ENCODE data around the gene LIM2.

LIM2 gene

DNA sequence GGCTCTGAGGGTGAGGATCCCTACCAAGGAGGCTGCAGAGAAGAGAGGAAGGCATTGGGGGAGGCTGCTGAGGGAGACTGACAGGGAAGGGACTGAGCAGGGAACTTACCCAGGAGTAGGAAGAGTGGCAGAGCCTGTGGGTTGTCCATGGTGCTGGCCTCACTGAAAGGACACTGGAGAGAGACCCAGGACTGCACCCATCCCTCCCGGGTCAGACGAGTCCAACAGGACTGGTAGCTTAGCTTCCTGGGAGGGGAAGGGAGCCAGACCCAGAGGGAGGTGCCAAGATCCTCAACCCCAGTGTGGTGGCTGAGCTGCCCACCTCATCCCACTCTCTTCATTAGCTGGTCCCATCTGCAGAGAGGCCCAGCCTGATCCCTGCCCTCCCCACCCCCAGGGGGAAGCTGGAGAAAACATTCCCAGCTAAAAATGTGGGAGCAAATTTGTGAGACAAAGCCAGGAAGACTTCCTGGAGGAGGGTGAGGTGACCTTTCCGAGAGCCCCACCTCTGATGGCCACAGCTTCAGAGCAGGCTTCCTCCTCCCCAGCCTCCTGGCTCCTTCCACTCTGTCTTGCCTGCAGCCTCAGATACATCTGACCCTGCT, 45.7 kb downstream of the LIM2 start, which contains the start of gene VSIG10L:
VSIG10L (minus strand) TSS at position 164 of the 605 bp plus-strand sequence; CDS start at position 149, 15 bp downstream.
- no peak for DNase-seq

DNA sequence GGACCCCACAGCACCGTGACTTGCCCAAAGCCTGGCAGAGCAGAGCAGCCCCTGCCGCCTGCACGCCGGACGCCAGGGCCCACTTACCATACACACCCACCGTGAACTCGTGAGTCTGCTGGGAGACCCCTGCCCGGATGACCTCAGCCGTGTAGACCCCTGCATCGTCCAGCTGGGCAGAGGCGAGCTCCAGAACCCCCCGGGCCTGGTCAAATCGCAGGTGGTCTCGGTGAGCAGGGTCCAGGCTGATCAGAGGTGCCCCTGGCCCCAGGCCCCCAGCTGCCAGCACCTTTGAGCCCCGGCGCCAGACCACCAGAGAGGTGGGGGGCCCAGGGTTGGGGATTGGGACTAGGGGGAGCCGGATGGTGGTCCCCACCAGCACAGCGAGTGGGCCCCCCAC, 46.7 kb downstream of the LIM2 start:
- DNase-seq: no peak

- peak; percentile 15 to 96 (median 88) for DNase-seq
Measured at GRCh38 chr19:51339687-51340656, 47.8 kb downstream of the LIM2 start.

- DNase-seq: no peak
Measured at GRCh38 chr19:51339313-51339686, 48.5 kb downstream of the LIM2 start.

DNA sequence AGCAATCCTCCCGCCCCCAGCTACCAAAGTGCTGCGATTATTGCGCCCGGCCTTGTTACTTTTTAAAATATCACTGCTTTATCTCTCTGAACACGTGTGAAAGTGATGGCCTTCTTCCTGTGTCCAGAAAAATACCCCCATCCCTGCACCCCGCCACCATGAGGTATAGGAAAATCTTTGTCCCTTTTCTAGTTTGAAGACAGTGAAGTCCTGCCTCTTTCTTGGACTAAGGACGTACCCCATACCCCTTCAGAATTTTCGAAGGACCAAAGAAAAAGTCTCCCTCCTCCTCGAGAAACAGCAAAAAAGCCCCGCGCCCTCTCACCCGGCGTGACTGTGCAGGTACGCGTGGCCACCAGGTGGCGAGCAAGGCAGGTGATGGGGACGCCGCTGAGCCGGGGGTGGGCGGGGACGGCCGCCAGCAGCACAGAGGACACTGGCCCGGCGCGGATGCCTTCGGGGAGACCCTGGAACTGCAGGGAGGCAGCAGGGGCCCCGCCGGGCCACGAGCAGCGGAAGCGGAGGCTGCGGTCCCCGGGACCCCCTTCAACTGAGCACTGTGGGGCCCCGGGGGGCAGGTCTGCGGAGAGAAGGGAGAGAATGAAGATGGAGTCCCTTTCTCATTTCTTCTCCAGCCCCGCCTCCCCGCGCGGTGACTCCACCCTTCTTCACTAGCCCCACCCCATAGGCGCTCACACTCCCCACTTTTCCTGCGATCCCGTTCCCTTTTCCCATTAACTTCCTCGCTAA, 49.0 kb downstream of the LIM2 start:
- peak in 53 of 58 donors; percentile 9 to 84 (median 63) for DNase-seq

GRCh38 chr19:51337861-51338562, 49.8 kb downstream of the LIM2 start:
- DNase-seq: no peak

DNA sequence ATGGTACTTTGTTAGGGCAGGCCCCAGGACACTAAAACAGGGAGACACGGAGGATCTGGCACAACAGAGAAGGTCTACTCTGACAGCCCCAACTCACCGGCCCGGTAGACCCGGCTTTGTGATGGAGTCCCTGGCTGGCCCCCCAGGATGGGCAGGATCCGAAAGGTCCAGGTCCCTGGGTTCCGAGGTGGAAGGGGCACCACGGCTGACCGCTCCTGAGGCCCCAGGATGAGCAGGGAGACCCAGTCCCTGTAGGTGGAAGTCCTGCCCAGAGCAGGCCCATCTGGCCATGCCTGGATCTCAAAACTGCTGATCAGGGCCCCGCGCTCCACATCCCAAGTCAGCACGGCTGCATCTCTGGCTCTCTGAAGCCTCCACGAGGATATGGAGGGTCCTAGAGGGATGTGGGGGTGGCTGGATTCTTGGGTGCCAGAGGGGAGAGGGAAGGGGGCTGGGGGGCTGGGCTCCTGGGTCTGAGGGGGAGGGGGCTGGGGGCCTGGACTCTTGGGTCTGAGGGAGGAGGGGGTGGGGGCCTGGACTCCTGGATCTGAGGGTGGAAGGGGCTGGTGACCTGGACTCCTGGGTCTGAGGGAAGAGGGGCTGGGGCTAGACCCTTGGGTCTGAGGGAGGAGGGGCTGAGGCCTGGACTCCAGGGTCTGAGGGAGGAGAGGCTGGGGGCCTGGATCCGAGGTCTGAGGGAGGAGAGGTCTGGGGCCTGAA, 50.5 kb downstream of the LIM2 start:
- no peak for DNase-seq

GRCh38 chr19:51333836-51334460, 53.8 kb downstream of the LIM2 start:
- DNase-seq: no peak

GRCh38 chr19:51331716-51332115, 56.1 kb downstream of the LIM2 start:
- no peak for DNase-seq

DNA sequence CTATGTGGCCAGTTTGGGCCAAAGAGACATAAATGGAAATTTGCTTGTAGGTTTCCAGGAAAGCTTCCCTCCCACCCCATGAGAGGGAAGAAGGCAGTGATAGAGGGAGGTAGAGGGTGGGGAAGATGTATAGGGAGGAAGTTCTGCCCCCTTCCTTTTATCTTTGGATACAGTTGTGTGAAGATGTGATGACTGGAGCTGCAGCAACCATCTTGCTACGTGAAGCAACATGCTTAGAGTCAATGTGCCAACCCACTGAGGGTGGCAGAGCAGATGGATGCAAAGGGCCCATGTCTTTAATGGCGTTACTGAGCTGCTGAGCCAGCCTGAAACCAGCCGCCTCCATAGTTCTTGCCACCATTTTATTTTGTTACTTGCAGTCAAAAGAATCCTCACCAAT, 56.6 kb downstream of the LIM2 start:
- DNase-seq: no peak

DNA sequence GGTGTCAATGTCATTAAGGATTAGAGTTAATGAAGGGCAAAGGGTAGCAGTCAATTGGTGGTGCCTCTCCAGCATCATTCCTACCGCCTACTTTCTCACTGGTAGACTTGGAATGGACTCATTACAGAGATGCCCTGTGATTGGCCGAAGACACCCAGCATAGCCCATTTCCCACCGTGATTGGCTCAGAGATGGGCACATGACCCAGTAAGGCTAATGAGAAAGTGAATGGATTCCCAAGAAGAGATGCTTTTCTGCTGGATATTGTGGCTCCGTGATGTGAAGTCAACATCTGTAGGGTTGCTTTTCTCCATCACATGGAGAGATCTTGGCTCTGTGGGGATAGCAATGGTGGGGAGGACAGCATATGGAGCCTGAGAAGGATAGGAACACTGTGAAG, 57.4 kb downstream of the LIM2 start:
- no peak for DNase-seq
